ENCODE measurements around the gene TFG. TPM values are rescaled to one million over a fixed set of nuclear protein-coding genes. Genes with fewer than 3 reads are reported as not detected.

The TFG gene
- total and polyA plus RNA-seq, 10 of the 15 experiments (the other 5 are each of a cell fraction or from before 2014, with no cell fraction given) = 29.3 to 126 (median 57.6) TPM

- RAD21 ChIA-PET (ENCODE audit: unreplicated experiment) = no interaction called here
- BruUV-seq (replicated peaks) = no TSS peak
- 97% methylated on average over 3 of the region's 3 CpGs for WGBS (ENCODE audit: insufficient coverage, insufficient replicate concordance, low lambda C conversion rate, missing lambda C conversion rate)
- H3K4me3 ChIP-seq = no peak overlapping the region
- H2AFZ ChIP-seq (ENCODE audit: control insufficient read depth, low read depth, low read length) = no peak overlapping the region
- SMC1A ChIA-PET (ENCODE audit: uncharacterized antibody, unreplicated experiment) = interaction anchor here (0.8 to 1.3 kb wide), 2 partner anchors 14 to 18 kb away, joined by 3 to 5 read pairs; no protein-coding TSS in a partner anchor
- FAIRE-seq (no peak), ATAC-seq (no peak), DNase-seq (ENCODE audit: low read depth, low spot score) (no peak)
- H3K4me1 ChIP-seq (ENCODE audit: control insufficient read depth, insufficient read depth, low read length) = no peaks in the 10 kb centered on the region
- H3K9me3 ChIP-seq (replicated peaks; ENCODE audit: control insufficient read depth, insufficient read depth, low read length) = no peaks in the 10 kb centered on the region
- no peaks in the 10 kb centered on the region for H3K79me2 ChIP-seq (ENCODE audit: control insufficient read depth, insufficient read depth, low read length)
- no peak overlapping the region for H3K27ac ChIP-seq (ENCODE audit: control insufficient read depth, insufficient read depth)
- CTCF ChIA-PET = interaction anchor here (1.0 to 1.4 kb wide), 3 partner anchors 10 to 429 kb away, joined by 3 to 4 read pairs (median 3); no protein-coding TSS in a partner anchor
- TF ChIP-seq CBX3 (IDR thresholded peaks at IDR 0.05; ENCODE audit: borderline replicate concordance, low read depth) = no peak
- POLR2A ChIA-PET = no interaction called here
- intact Hi-C loops (cut with micrococcal nuclease; ENCODE audit: unreplicated experiment) (no loop called here), in situ Hi-C loops (cut with MboI) (no loop called here)
- no peak overlapping the region for H3K9ac ChIP-seq (ENCODE audit: control insufficient read depth, insufficient read depth, low read length)
- H3K4me2 ChIP-seq (ENCODE audit: control insufficient read depth, insufficient read depth) = no peak overlapping the region
- peaks cover 5 to 36% of the 10 kb centered on the region in 2 experiments for H3K36me3 ChIP-seq (ENCODE audit: control insufficient read depth in 2 of 2, insufficient read depth in 2 of 2, low read length in 1 of 2)
- H3K27me3 ChIP-seq (replicated peaks in 1 of 2; ENCODE audit: control insufficient read depth in 2 of 2, insufficient read depth in 2 of 2, low read length in 1 of 2) = no peaks in the 10 kb centered on the region
- H4K20me1 ChIP-seq (ENCODE audit: control insufficient read depth, insufficient read depth) = no peaks in the 10 kb centered on the region
Measured at GRCh38 chr3:100746092-100746491, 36.8 kb downstream of the TFG start.

GRCh38 chr3:100748220-100748619, 38.9 kb downstream of the TFG start:
- Histone ChIP-seq H3K4me1 (ENCODE audit: control insufficient read depth, insufficient read depth, low read length) (no peaks in the 10 kb centered on the region), H3K27me3 (replicated peaks in 1 of 2; ENCODE audit: control insufficient read depth in 2 of 2, insufficient read depth in 2 of 2, low read length in 1 of 2) (no peaks in the 10 kb centered on the region), H3K36me3 (ENCODE audit: control insufficient read depth in 2 of 2, insufficient read depth in 2 of 2, low read length in 1 of 2) (peaks cover 4 to 27% of the 10 kb centered on the region in 2 experiments), H3K4me3 (no peak overlapping the region), H3K4me2 (ENCODE audit: control insufficient read depth, insufficient read depth) (no peak overlapping the region), H2AFZ (ENCODE audit: control insufficient read depth, low read depth, low read length) (no peak overlapping the region), H3K27ac (ENCODE audit: control insufficient read depth, insufficient read depth) (no peak overlapping the region), H3K9ac (ENCODE audit: control insufficient read depth, insufficient read depth, low read length) (no peak overlapping the region), H4K20me1 (ENCODE audit: control insufficient read depth, insufficient read depth) (no peaks in the 10 kb centered on the region), H3K9me3 (replicated peaks; ENCODE audit: control insufficient read depth, insufficient read depth, low read length) (no peaks in the 10 kb centered on the region), H3K79me2 (ENCODE audit: control insufficient read depth, insufficient read depth, low read length) (no peaks in the 10 kb centered on the region)
- ChIA-PET CTCF (interaction anchor here (0.9 kb wide), 1 partner anchor 12 kb away, joined by 4 read pairs; no protein-coding TSS in a partner anchor), SMC1A (ENCODE audit: uncharacterized antibody, unreplicated experiment) (interaction anchor here (1.6 kb wide), 1 partner anchor 21 kb away, joined by 3 read pairs; no protein-coding TSS in a partner anchor), RAD21 (ENCODE audit: unreplicated experiment) (no interaction called here), POLR2A (no interaction called here)
- FAIRE-seq (no peak), ATAC-seq (no peak), DNase-seq (ENCODE audit: low read depth, low spot score) (no peak)
- WGBS (ENCODE audit: insufficient coverage, insufficient replicate concordance, low lambda C conversion rate, missing lambda C conversion rate) = 96% methylated on average over 6 of the region's 6 CpGs
- intact Hi-C loops (cut with micrococcal nuclease; ENCODE audit: unreplicated experiment) = no loop called here
- no TSS peak for BruUV-seq (replicated peaks)
- in situ Hi-C loops (cut with MboI) = no loop called here
- TF ChIP-seq HSF1 (IDR thresholded peaks at IDR 0.05; ENCODE audit: low read depth, low read length) = no peak
- TF ChIP-seq SUZ12 (IDR thresholded peaks at IDR 0.05; ENCODE audit: unreplicated experiment) = no peak
- no peak for TF ChIP-seq KLF5 (IDR thresholded peaks at IDR 0.05; ENCODE audit: partially characterized antibody)
- no peak for TF ChIP-seq ZNF687 (IDR thresholded peaks at IDR 0.05)
- TF ChIP-seq NFXL1 (IDR thresholded peaks at IDR 0.05; ENCODE audit: borderline replicate concordance) = no peak
- no peak for TF ChIP-seq JUNB (IDR thresholded peaks at IDR 0.05)
- TF ChIP-seq PRDM15 (CRISPR knock-in tag; IDR thresholded peaks at IDR 0.05) = no peak
